HL-60 (cell line): Measurements from ENCODE around the gene UGT1A7.
"Not testable (repeated sequence)": the region's sequence is repeated elsewhere in the genome, so short reads cannot be mapped to it uniquely, and the experiment has no call there.

ENCODE experiments used
- DNase-seq, 2 experiments: peaks; one replicate each; pipeline ENCODE4 v3.0.0-alpha.2; 2010 to 2020; ENCODE audit warnings: low read depth in 1 of 2, low spot score in 1 of 2
- H3K27ac ChIP-seq: fragments of 250-450 bp; sonication (Bioruptor Pico); replicated peaks from 2 replicates; pipeline ENCODE4 v1.5.1; 2020; ENCODE audit warnings: mild to moderate bottlenecking, moderate library complexity
- H3K27me3 ChIP-seq: fragments of 250-450 bp; sonication (Bioruptor Pico); 2 replicates; pipeline ENCODE4 v1.5.1; 2021; ENCODE audit warnings: mild to moderate bottlenecking, moderate library complexity; ENCODE audit not compliant: insufficient read depth, poor library complexity, severe bottlenecking
- H3K4me3 ChIP-seq: replicated peaks from 2 replicates; pipeline ENCODE4 v1.5.1; 2011; ENCODE audit warnings: mild to moderate bottlenecking, control low read depth, low read length; ENCODE audit not compliant: insufficient read depth
- GABPA ChIP-seq: IDR thresholded peaks from 2 replicates; pipeline ENCODE4 v1.6.1; 2012; ENCODE audit warnings: low read depth
- POLR2AphosphoS5 ChIP-seq: IDR thresholded peaks from 2 replicates; pipeline ENCODE4 v1.6.1; 2012; ENCODE audit warnings: low read depth
- SPI1 ChIP-seq: IDR thresholded peaks from 2 replicates; pipeline ENCODE4 v1.6.1; 2012; ENCODE audit warnings: low read depth, mild to moderate bottlenecking, borderline replicate concordance
- TF ChIP-seq, protein P1 (sequence below): IDR thresholded peaks from one replicate; pipeline ENCODE4 v1.5.1; 2011; ENCODE audit warnings: low read length, control low read depth, inconsistent platforms; ENCODE audit not compliant: insufficient read depth
- TF ChIP-seq, protein P2 (sequence below): IDR thresholded peaks from 2 replicates; pipeline ENCODE4 v1.6.1; 2012; ENCODE audit warnings: low read depth; ENCODE audit not compliant: insufficient replicate concordance

The UGT1A7 gene

DNA sequence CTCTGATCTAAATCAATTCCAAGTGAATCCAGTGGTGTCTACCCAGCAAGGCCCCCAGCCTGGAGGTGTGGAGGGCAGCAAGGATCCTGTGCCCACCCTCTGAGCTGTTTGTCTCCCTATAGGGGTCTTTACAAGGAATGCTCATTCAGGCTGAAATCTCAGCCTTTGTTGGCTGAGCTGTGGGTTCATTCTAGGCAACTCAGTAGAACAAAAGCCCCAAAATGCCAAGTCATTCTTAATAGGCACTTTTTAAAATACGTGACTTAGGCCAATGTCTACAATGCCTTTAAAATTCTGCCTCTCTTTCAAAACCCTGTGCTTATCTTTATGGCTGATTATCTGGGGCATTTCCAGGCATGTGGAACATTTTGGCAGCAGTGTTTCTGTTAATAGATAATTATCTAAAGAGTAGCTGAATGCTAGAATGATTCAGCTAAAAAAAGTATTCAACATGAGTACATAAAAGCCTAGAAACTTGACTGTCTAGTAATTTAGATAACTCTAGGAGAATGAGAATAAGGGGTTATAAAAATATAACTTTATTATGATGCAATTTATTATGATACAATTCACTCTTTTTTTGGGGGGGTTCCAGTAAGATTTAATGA, 18.4 kb downstream of the UGT1A7 start:
- no peak for DNase-seq
- H3K27ac ChIP-seq: no peak overlapping the region
- no peak for TF ChIP-seq GABPA
- no peak for TF ChIP-seq SPI1
- TF ChIP-seq, protein P1, sequence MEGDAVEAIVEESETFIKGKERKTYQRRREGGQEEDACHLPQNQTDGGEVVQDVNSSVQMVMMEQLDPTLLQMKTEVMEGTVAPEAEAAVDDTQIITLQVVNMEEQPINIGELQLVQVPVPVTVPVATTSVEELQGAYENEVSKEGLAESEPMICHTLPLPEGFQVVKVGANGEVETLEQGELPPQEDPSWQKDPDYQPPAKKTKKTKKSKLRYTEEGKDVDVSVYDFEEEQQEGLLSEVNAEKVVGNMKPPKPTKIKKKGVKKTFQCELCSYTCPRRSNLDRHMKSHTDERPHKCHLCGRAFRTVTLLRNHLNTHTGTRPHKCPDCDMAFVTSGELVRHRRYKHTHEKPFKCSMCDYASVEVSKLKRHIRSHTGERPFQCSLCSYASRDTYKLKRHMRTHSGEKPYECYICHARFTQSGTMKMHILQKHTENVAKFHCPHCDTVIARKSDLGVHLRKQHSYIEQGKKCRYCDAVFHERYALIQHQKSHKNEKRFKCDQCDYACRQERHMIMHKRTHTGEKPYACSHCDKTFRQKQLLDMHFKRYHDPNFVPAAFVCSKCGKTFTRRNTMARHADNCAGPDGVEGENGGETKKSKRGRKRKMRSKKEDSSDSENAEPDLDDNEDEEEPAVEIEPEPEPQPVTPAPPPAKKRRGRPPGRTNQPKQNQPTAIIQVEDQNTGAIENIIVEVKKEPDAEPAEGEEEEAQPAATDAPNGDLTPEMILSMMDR: no peak
- TF ChIP-seq, protein P2, sequence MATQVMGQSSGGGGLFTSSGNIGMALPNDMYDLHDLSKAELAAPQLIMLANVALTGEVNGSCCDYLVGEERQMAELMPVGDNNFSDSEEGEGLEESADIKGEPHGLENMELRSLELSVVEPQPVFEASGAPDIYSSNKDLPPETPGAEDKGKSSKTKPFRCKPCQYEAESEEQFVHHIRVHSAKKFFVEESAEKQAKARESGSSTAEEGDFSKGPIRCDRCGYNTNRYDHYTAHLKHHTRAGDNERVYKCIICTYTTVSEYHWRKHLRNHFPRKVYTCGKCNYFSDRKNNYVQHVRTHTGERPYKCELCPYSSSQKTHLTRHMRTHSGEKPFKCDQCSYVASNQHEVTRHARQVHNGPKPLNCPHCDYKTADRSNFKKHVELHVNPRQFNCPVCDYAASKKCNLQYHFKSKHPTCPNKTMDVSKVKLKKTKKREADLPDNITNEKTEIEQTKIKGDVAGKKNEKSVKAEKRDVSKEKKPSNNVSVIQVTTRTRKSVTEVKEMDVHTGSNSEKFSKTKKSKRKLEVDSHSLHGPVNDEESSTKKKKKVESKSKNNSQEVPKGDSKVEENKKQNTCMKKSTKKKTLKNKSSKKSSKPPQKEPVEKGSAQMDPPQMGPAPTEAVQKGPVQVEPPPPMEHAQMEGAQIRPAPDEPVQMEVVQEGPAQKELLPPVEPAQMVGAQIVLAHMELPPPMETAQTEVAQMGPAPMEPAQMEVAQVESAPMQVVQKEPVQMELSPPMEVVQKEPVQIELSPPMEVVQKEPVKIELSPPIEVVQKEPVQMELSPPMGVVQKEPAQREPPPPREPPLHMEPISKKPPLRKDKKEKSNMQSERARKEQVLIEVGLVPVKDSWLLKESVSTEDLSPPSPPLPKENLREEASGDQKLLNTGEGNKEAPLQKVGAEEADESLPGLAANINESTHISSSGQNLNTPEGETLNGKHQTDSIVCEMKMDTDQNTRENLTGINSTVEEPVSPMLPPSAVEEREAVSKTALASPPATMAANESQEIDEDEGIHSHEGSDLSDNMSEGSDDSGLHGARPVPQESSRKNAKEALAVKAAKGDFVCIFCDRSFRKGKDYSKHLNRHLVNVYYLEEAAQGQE: no peak
- no peak for TF ChIP-seq POLR2AphosphoS5
- H3K27me3 ChIP-seq: no peaks in the 10 kb centered on the region
- no peak overlapping the region for H3K4me3 ChIP-seq

DNA sequence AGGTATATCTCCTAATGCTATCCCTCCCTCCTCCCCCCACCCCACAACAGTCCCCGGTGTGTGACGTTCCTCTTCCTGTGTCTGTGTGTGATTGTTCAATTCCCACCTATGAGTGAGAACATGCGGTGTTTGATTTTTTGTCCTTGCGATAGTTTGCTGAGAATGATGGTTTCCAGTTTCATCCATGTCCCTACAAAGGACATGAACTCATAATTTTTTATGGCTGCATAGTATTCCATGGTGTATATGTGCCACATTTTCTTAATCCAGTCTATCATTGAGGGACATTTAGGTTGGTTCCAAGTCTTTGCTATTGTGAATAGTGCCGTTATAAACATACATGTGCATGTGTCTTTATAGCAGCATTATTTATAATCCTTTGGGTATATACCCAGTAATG, 19.1 kb downstream of the UGT1A7 start:
- H3K27ac ChIP-seq, H3K27me3 ChIP-seq, H3K4me3 ChIP-seq, DNase-seq: not testable (repeated sequence)

DNA sequence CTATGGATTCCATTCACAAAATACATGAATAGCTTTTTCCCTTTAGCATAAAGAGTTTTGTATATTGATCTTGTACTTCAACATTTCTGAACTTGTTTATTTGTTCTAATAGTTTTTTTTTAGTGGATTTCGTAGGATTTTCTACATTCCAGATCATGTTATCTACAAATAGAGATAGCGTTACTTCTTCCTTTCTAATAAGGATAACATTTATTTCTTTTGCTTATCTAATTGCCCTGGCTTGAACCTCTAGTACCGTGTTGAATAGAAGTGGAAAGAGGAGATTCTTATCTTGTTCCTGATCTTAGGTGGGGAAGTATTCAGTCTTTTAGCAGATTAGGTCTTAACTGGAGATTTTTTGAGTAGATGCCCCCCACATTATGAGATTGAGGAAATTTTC, 20.5 kb downstream of the UGT1A7 start:
- DNase-seq: no peak
- Histone ChIP-seq H3K27ac (no peak overlapping the region), H3K4me3 (no peak overlapping the region), H3K27me3 (no peaks in the 10 kb centered on the region)
- no peak for TF ChIP-seq POLR2AphosphoS5
- TF ChIP-seq GABPA: no peak
- TF ChIP-seq, protein P2: no peak
- no peak for TF ChIP-seq SPI1
- TF ChIP-seq, protein P1: no peak

DNA sequence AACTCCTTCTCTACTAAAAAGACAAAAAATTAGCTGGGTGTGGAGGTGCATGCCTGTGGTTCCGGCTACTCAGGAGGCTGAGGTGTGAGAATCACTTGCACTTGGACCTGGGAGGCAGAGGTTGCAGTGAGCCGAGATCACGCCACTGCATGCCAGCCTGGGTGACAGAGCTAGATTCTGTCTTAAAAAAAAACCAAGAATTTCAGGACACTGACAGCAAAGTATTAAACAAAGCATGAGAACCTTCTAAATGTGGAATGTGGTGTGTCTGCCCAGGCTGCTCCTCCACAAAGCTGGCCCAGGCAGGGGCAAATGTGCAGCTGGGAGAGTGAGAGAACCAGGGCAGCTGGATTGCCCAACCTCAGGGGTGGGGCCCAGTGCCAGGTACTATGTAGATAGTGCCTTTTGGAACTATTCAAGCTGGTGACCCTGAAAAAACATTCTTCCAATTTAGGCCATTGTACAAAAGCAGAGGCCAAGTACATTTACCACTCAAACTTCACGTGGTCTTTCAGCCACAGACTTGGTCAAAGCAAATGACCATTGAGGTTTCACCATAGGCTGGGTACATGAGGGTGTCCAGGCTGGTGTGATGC, 24.3 kb downstream of the UGT1A7 start:
- no peak for DNase-seq
- TF ChIP-seq POLR2AphosphoS5: no peak
- Histone ChIP-seq H3K27ac (no peak overlapping the region), H3K4me3 (no peak overlapping the region), H3K27me3 (no peaks in the 10 kb centered on the region)

DNA sequence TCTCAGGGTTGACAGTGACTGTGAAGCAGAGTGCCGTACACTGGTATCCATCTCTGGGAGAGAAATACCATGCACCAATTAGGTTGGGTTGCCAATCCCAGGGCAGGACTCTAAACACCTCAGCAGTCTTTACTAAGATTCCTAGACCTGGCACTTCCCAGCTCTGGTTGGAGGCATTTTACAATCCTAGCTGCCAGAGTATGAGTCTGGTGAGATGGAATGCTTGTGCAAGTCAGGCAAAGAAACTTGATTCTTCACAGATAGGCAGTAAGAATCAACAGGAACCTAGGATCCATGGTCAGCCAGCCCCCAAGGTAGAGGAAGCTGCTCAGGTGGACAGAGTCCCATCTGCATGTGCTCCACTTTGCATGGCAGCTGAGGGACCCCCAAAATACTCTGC, 25.0 kb downstream of the UGT1A7 start:
- Histone ChIP-seq H3K4me3 (no peak overlapping the region), H3K27me3 (no peaks in the 10 kb centered on the region), H3K27ac (no peak overlapping the region)
- DNase-seq: no peak
- TF ChIP-seq POLR2AphosphoS5: no peak
